HK-2 (cell line): Measurements from ENCODE around the gene SOCS1.

Experiments
- DNase-seq: peaks from one replicate; pipeline ENCODE4 v3.0.0-alpha.2; 2018; ENCODE audit not compliant: unreplicated experiment

SOCS1 gene

GRCh38 chr16:11260596-11260966 is 4.6 kb upstream of the SOCS1 start:
- no peak for DNase-seq

DNA sequence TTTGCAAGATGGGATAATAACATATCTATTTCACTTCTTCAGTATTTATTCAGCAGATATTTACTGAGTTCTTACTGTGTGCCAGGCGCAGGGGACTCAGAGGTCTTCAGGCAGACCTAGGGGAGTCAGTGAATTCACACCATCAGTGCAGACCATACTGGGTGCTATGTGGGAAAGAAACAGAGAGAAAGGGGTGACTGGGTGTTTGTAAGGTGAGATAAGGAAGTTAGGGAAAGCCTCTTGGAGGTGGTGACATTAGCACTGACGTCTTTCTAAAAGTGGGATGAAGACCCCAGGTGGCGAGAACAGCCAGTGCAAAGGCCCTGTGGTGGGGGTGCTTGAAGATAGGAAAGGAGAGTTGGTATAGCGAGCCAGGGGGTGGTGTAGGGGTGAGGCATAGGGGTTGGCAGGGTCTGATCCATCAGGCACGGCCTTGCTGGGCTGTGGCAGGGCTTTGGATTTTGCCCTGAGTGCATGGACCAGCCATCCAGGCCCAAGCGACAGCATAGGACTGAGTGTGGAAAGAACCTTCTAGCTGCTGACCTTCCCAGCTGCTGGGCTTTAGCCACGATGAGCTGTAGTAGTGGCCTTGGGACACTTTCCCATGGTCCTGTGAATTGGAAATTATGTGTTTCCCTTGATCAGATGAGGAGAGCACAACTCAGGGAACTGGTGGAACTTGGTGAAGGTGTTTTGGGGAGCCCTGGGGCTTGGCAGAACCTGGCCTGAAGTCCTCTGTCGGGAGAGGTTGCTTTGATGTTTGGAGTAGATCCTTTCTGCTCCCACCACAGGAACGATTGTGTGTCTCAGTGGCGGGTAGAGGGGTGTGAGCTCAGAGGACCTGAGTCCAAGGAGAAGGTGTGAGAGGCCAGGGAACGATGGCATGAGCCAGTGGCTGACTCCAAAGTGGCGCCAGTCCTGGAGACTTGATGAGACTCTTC is 3.9 kb upstream of the SOCS1 start:
- no peak for DNase-seq

DNA sequence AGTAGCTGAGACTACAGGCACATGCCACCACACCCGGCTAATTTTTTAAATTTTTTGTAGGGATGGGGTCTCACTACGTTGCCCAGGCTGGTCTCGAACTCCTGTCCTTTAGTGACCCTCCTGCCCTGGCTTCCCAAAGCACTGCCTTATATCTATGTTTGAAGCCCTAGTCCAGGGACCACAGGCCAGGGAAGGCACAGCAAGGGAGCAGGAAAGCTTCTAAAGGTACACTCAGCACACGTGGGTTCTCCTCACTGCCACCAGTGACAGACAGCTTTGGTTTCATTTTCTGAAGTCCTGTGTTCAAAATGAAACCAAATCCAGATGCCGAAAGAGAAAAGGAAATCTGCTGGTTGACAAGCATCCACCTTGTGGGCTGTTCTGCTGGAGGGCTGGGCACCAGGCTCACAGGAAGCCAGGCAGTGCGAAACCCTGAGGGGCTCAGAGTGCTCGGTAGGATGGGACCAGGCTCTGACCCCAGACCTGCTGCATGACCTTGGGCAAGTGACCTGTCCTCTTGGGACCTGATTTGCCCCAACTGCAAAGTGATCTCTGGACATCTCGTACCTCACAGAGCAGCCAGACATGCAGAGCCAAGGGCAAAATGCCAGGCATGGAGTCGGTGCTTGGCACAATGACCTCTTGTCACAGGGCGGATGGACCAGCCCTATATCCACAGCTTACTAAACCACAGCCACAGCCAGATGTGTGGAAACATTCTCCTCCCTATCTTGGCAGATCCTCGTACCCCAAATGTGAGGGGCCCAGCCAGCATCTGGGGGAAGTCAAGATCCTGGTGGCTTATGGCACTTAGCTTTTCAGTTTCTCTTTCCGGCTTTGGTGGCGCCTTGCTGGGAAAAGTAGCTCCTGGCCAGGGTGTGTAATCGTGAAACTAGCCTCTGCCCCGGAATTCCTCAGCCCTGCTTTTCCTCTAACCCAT is 2.8 kb upstream of the SOCS1 start:
- no peak for DNase-seq

DNA sequence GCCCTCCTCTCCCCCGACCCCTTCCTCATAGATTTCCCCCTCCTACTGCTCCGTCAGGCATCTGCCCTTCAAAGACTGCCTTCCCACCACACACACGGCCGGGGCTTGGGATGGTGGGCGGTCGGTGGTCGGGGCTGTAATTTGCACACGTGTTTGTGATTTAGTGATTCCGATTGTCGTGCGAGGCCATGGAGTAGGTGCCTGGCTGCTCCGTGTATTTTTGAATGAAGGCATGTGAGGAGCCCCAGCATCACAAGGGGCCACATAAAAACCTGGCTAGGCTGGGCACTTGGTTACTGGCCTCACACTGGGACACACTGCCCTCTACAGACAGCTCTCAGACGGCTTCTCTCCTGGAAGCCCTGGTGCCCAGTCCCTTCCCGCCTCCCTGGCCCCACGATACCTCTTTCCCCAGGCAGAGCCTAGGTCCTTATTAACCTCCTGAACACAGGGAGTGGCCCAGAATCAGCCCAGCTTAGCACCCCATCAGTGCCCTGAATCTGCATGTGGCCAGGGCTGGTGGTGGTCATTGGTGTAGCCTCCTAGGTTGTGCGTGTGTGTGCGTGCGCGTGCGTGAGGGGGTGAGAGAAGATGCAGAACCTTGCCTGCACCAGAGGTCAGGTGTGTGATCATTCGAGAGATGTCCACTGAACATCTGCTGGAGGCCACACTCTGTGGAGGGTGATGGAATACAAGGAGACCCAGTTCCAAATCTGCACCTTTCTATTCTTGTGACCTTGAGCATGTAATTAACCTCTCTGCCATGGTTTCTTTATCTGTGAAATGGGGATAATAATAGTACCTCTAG is 1.3 kb upstream of the SOCS1 start:
- peak; percentile 55 for DNase-seq

DNA sequence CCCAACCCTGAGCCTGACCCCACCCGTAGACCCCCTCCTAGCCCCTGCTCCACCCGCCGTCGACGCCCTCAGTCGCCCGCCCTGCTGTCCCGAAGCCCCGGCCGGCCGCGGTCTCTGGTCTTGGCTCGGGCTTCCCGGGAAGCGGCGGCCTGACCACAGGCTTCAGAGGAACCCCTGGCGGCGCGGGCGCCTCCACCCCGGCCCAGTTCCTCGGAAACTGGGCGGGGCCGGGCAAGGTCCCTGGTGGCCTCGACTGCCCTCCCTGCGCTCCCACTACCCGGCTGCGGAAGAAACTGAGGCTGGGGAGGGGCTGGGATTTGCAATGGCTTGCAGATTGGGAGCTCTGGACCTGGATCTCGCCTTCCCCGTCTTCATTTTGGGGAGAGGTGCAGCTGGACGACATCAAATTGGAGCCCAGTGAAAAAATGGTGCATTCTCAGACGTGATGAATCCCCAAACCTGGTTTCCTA is 692 bp upstream of the SOCS1 start:
- peak; percentile 55 for DNase-seq

DNA sequence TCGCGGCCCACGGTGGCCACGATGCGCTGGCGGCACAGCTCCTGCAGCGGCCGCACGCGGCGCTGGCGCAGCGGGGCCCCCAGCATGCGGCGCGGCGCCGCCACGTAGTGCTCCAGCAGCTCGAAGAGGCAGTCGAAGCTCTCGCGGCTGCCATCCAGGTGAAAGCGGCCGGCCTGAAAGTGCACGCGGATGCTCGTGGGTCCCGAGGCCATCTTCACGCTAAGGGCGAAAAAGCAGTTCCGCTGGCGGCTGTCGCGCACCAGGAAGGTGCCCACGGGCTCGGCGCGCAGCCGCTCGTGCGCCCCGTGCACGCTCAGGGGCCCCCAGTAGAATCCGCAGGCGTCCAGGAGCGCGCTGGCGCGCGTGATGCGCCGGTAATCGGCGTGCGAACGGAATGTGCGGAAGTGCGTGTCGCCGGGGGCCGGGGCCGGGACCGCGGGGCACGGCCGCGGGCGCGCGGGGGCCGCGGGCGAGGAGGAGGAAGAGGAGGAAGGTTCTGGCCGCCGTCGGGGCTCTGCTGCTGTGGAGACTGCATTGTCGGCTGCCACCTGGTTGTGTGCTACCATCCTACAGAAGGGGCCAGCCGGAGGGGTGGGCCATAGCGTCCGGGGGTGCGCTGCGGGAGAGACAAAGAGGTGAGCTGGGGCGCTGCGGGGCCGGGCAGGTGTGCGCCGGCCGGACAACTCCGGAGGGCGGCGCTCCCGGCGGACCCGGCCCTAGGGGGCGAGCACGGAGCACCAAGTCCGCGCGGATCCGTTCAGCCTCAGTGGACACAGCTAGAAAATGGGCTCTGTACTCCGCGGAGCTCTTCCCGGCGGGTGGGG is 879 bp downstream of the SOCS1 start:
- DNase-seq, result no peak

DNA sequence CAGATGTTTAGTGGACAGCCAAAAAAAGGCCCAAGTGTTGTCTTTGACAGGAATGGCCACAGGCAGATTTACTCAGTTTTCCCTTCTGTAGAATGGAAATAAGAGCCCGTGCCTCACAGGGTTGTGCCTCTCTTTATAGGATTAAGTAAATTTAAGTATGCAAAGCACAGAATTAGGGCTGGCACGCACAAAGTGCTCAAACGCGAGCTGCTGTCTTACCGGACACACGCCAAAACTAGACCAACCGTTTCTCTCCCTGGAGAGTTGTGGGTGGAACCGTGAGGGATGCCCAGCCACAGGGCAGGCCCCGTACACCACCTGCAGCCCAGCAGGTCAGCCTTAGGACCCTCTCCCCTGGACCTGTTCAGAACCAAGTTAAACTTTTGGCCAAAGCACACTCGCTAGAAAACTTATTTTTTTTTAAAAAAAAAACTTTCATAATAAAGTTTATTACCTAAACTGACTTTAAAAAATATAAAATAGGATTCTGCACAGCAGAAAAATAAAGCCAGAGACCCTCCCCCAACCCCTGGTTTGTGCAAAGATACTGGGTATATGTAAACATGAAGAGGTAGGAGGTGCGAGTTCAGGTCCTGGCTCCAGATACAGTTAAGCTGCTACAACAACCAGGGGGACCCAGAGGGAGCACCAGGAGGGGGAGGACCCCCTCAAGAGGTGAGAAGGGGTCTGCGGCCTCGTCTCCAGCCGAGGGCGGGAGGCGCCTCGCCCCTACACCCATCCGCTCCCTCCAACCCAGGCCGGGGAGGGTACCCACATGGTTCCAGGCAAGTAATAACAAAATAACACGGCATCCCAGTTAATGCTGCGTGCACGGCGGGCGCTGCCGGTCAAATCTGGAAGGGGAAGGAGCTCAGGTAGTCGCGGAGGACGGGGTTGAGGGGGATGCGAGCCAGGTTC is 1.8 kb downstream of the SOCS1 start:
- DNase-seq, result no peak

DNA sequence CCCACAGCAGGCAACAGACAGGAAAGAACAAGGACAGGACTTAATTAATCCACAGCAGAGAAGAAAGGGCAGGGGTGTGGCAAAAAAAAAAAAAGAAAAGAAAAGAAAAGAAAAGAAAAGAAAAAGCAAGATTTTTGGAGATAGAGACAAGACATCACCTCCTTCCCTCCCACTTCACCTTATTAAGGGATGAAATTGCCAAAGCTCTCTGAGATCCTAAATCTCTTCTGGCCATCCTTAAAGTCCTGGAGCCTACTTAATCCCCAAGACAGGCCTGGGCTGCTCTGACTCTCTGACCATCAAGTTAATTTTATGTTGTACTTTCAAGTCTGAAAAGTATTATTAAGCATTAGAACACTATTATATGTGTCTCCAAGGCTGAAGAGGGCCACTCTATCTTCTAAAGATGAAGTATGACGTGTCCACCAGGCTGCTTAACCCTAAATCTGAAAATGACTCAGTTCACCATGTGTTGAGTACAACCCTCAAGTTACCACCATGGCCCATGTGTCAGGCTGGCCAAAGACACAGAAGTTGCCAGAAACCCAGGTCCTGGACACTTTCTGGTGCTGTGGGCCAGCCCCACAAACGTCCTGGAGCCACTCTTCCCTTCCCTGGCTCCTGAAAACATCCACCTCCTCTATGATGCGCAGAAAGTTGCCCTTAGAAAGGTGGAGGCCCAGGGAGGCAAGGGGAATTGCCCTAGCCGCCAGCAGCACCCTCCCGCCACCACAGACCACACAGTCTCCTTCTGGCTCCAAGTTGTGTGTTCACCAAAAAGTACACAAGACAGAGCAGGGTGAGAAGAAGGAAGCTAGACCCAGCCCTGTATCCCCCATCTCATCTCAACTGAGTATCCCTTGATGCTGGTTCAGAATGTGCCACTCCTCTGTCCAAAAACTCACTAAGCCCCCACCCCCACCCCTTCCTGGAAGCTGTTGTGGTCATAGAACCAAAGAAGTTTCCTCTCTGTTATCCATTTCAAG is 2.7 kb downstream of the SOCS1 start:
- DNase-seq, result no peak

- no peak for DNase-seq
These were observed 3.5 kb downstream of the SOCS1 start for GRCh38 chr16:11252482-11252931.

- DNase-seq, result no peak
These were observed 4.2 kb downstream of the SOCS1 start for GRCh38 chr16:11251525-11252481.

DNA sequence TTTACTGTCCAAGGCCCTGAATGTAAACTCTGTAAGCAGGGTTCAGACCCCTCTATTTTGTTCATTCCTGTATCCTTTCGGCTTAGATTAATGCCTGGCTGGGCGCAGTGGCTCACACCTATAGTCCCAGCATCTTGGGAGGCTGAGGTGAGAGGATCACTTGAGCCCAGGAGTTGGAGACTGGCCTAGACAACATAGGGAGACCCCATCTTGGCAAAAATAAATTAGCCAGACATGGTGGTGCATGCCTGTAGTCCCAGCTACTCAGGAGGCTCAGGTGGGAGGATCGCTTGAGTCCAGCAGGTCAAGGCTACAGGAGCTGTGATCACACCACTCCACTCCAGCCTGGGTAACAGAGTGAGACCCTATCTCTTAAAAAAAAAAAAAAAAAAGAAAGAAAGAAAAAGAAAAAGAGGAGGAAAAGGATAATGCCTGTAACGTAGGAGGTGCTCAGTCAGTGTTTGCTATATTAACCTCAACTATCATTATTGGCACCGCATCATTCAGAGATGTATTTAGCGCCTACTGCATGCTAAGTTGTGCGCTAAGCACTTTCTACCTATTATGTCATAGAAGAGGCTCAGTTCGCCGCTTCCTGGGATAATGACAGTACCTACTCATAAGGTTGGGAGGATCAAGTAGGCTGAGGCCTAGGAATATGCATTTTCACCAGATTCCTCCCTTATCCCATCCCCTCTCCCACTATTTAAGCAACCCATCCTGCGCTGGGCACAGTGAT is 5.0 kb downstream of the SOCS1 start:
- DNase-seq, result no peak

DNA sequence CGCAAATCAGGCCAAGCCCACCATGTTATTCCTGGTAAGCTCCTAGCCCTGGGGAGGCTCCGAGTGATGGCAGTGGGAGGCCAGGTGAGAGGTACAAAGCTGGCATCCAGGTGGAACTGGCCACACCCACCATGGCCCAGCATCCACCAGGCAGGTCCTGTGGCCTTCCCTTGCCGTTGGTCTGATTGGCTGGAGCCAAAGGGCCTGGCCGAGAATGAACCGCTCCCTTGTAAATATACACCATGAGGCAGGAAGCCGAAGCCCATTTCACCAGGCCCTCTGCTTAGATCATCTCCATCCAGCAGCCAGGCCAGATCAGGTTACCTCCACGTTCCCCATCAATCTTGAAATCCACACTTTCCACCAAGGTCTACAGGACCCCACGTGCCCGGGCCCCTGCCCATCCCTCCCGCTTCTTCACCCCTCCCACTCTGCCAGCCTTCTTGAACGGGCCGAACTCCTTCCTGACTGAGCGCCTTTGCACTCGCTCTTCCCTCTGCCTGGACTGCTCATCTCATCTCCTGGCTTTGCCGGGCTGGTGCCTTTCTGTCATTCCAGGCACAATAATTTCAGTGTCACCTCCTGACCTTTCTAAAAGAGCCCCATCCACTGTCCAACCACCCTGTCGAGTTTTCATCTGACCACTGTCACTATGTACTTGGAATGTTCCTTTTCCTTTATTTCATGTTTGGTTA is 5.8 kb downstream of the SOCS1 start:
- no peak for DNase-seq

DNA sequence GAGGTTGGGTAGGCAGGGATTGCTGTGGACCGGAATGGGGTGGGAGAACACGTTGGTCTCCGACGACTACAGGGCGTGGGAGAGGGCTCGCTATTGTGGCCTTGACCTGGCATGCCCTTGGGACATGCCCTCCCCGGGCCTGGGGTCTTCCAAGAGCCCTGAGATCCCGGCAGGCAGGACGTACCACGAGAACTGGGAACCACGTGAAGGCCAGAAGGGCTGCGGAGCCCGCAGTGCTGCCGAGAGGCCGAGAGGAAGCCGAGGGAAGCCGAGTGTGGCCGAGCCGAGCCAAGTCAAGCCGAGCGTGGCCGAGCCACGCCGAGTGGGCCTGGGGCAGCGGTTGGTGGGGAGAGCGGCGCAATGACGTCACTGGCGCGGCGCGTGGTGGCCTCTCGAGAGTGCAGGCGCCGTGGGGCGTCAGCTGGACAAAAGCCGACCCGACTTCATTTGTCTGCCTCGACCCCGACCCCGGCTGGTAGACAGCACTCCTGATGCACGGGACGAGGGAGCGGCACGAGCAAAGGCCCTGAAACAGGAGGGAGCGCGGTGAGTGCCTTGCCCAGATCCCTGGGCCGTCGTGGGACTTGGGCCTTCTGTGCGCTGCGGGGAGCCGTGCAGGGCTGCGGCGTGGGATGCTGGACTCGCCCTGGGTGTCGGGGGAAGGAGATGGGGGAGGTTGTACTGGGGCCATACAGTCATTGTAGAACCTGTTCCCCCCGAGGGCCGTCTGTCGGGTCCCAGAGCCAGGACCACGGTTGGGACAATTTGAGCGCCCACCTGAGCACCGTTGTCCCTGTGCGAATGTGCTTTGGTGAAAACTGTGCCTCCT is 6.6 kb downstream of the SOCS1 start:
- DNase-seq, result no peak

GRCh38 chr16:11248133-11248532 is 7.9 kb downstream of the SOCS1 start:
- DNase-seq, result no peak

- DNase-seq, result no peak
These were observed 10.0 kb downstream of the SOCS1 start for GRCh38 chr16:11245988-11246387.
